HepG2 (cell line): ENCODE results near the gene CHRNB1. TPM values are rescaled to one million over a fixed set of nuclear protein-coding genes. Genes with fewer than 3 reads are reported as not detected.

Source experiments
- ARID2 ChIP-seq: sonication (generic); formaldehyde crosslinking; IDR thresholded peaks from 2 replicates; pipeline ENCODE4 v1.8.1; 2022; ENCODE audit warnings: mild to moderate bottlenecking, missing genetic modification reagents, borderline replicate concordance
- ATM ChIP-seq: fragments of 450-650 bp; IDR thresholded peaks from 2 replicates; pipeline ENCODE4 v1.7.1; 2017; ENCODE audit warnings: mild to moderate bottlenecking, borderline replicate concordance
- DR1 ChIP-seq: sonication (generic); formaldehyde crosslinking; IDR thresholded peaks from 2 replicates; pipeline ENCODE4 v1.8.0; 2021; ENCODE audit warnings: mild to moderate bottlenecking, missing genetic modification reagents, inconsistent platforms
- ELF4 ChIP-seq: sonication (generic); formaldehyde crosslinking; IDR thresholded peaks from 2 replicates; pipeline ENCODE4 v1.5.0; 2020; ENCODE audit warnings: missing genetic modification reagents, mild to moderate bottlenecking, moderate library complexity, borderline replicate concordance
- EZH2 ChIP-seq: conservative IDR thresholded peaks from 2 replicates; pipeline ENCODE4 v1.6.1; 2012; ENCODE audit warnings: mild to moderate bottlenecking, low read depth, low read length, moderate library complexity
- GABPB1 ChIP-seq: IDR thresholded peaks from 2 replicates; pipeline ENCODE4 v1.6.1; 2016; ENCODE audit warnings: mild to moderate bottlenecking, missing genetic modification reagents, moderate library complexity, missing compliant biosample characterization
- HNF4A ChIP-seq: sonication (generic); formaldehyde crosslinking; IDR thresholded peaks from 2 replicates; pipeline ENCODE4 v1.4.0; 2020; ENCODE audit warnings: missing genetic modification reagents
- MAFK ChIP-seq, 2 experiments: IDR thresholded peaks in 1 of 2; conservative IDR thresholded peaks in 1 of 2; 2 replicates each; pipeline ENCODE4 v1.6.1; 2011; ENCODE audit warnings: improper control_type of control experiment in 2 of 2, low read length in 2 of 2
- NR2C2 ChIP-seq: sonication (generic); formaldehyde crosslinking; IDR thresholded peaks from 2 replicates; pipeline ENCODE4 v1.4.0; 2020; ENCODE audit warnings: missing genetic modification reagents, mild to moderate bottlenecking, moderate library complexity, borderline replicate concordance
- ZNF225 ChIP-seq: sonication (generic); formaldehyde crosslinking; IDR thresholded peaks from 2 replicates; pipeline ENCODE4 v1.4.0; 2020; ENCODE audit warnings: mild to moderate bottlenecking, missing genetic modification reagents
- ZNF234 ChIP-seq: sonication (generic); formaldehyde crosslinking; conservative IDR thresholded peaks from 2 replicates; pipeline ENCODE4 v1.5.1; 2020; ENCODE audit warnings: mild to moderate bottlenecking, missing genetic modification reagents
- ZNF256 ChIP-seq: sonication (generic); formaldehyde crosslinking; conservative IDR thresholded peaks from 2 replicates; pipeline ENCODE4 v1.4.0; 2020; ENCODE audit warnings: missing genetic modification reagents
- ZNF788 ChIP-seq: sonication (generic); formaldehyde crosslinking; IDR thresholded peaks from 2 replicates; pipeline ENCODE4 v1.5.0; 2020; ENCODE audit warnings: mild to moderate bottlenecking, missing genetic modification reagents, borderline replicate concordance
- ZSCAN22 ChIP-seq: sonication (generic); formaldehyde crosslinking; IDR thresholded peaks from 2 replicates; pipeline ENCODE4 v1.4.0; 2020; ENCODE audit warnings: mild to moderate bottlenecking, missing genetic modification reagents
- polyA plus RNA-seq, 8 experiments: library from polyadenylated mRNA; depleted of rRNA in 3 of 8; stranded (reverse) in 7 of 8; unstranded in 1 of 8; fragments of >200 nt; fragmentation: Illumina TruSeq in 4 of 8; extraction: Trizol in 4 of 8; gene quantifications; 2 replicates each; pipeline versions ENCODE4 v1.2.1 to v1.2.3, GENCODE V29; 2011 to 2016; ENCODE audit warnings: low read depth in 4 of 8, missing spikeins in 1 of 8, mixed read lengths in 1 of 8; ENCODE audit not compliant: insufficient read depth in 1 of 8
- total RNA-seq, 5 experiments: library from RNA; depleted of rRNA; stranded (reverse); fragments of >200 nt; fragmentation: Illumina TruSeq; extraction: Trizol; gene quantifications; 2 replicates each; pipeline ENCODE4 v1.2.3, GENCODE V29; 2016; ENCODE audit warnings: low read depth in 1 of 5
- TF ChIP-seq, protein P1 (sequence below): IDR thresholded peaks from 2 replicates; pipeline ENCODE4 v1.6.1; 2012; ENCODE audit warnings: low read depth, low read length, improper control_type of control experiment
- TF ChIP-seq, protein P2 (sequence below): sonication (generic); formaldehyde crosslinking; IDR thresholded peaks from 2 replicates; pipeline ENCODE4 v1.4.0; 2020; ENCODE audit warnings: missing genetic modification reagents; ENCODE audit errors: not compliant biosample characterization
- TF ChIP-seq, protein P3 (sequence below): sonication (generic); formaldehyde crosslinking; IDR thresholded peaks from 2 replicates; pipeline ENCODE4 v1.5.0; 2020; ENCODE audit warnings: missing genetic modification reagents
- TF ChIP-seq, protein P4 (sequence below): sonication (generic); formaldehyde crosslinking; IDR thresholded peaks from 2 replicates; pipeline ENCODE4 v1.4.0; 2020; ENCODE audit warnings: mild to moderate bottlenecking, missing genetic modification reagents

The CHRNB1 gene
- total and polyA plus RNA-seq, 2 of the 13 experiments (the other 11 are each of a cell fraction or from before 2014, with no cell fraction given) = 5.4 to 33.7 TPM

DNA sequence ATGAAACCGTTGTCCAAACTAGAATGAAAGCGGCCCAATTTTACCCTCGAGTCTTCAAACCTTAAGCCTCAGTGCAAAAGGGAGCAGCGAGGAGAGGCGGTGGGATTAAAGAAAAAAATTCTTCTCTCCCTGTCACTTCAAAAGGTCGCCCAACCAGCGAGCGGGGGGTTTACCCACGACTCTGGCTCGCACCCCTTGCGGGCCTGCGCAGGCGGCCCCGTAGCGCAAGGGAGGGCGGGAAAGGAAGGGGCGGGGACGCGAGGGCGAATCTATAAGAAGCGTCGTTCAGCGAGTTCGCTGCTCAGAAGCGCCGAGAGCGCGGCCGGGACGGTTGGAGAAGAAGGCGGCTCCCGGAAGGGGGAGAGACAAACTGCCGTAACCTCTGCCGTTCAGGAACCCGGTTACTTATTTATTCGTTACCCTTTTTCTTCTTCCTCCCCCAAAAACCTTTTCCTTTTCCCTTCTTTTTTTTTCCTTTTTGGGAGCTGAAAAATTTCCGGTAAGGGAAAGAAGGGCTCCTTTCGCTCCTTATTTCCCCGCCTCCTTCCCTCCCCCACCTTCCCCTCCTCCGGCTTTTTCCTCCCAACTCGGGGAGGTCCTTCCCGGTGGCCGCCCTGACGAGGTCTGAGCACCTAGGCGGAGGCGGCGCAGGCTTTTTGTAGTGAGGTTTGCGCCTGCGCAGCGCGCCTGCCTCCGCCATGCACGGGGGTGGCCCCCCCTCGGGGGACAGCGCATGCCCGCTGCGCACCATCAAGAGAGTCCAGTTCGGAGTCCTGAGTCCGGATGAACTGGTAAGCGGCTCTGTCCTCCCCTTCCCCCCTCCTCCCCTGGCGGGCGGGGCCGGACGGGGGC lies 39.4 kb downstream of the CHRNB1 start, which contains the start of gene POLR2A (continued):
- TF ChIP-seq, protein P1, sequence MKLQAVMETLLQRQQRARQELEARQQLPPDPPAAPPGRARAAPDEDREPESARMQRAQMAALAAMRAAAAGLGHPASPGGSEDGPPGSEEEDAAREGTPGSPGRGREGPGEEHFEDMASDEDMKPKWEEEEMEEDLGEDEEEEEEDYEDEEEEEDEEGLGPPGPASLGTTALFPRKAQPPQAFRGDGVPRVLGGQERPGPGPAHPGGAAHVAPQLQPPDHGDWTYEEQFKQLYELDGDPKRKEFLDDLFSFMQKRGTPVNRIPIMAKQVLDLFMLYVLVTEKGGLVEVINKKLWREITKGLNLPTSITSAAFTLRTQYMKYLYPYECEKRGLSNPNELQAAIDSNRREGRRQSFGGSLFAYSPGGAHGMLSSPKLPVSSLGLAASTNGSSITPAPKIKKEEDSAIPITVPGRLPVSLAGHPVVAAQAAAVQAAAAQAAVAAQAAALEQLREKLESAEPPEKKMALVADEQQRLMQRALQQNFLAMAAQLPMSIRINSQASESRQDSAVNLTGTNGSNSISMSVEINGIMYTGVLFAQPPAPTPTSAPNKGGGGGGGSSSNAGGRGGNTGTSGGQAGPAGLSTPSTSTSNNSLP = peak; percentile 34; the same call in 1 of the 2 replicates
- TF ChIP-seq ZNF256 (CRISPR knock-in tag) = peak; percentile 96
- no peak; the same call in 1 of the 2 replicates for TF ChIP-seq ZNF225 (CRISPR knock-in tag)
- TF ChIP-seq HNF4A (CRISPR knock-in tag) = peak; percentile 86
- TF ChIP-seq, protein P2, sequence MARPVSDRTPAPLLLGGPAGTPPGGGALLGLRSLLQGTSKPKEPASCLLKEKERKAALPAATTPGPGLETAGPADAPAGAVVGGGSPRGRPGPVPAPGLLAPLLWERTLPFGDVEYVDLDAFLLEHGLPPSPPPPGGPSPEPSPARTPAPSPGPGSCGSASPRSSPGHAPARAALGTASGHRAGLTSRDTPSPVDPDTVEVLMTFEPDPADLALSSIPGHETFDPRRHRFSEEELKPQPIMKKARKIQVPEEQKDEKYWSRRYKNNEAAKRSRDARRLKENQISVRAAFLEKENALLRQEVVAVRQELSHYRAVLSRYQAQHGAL (CRISPR knock-in tag) = no peak
- no peak for TF ChIP-seq ATM
- TF ChIP-seq DR1 (CRISPR knock-in tag) = peak; percentile 98
- no peak for TF ChIP-seq ZNF234 (CRISPR knock-in tag)
- no peak for TF ChIP-seq EZH2
- no peak; the same call in 1 of the 2 replicates for TF ChIP-seq ELF4
- peak; percentile 58; the same call in 1 of the 2 replicates for TF ChIP-seq ZSCAN22 (CRISPR knock-in tag)
- TF ChIP-seq ARID2 (CRISPR knock-in tag) = no peak
- TF ChIP-seq, protein P3, sequence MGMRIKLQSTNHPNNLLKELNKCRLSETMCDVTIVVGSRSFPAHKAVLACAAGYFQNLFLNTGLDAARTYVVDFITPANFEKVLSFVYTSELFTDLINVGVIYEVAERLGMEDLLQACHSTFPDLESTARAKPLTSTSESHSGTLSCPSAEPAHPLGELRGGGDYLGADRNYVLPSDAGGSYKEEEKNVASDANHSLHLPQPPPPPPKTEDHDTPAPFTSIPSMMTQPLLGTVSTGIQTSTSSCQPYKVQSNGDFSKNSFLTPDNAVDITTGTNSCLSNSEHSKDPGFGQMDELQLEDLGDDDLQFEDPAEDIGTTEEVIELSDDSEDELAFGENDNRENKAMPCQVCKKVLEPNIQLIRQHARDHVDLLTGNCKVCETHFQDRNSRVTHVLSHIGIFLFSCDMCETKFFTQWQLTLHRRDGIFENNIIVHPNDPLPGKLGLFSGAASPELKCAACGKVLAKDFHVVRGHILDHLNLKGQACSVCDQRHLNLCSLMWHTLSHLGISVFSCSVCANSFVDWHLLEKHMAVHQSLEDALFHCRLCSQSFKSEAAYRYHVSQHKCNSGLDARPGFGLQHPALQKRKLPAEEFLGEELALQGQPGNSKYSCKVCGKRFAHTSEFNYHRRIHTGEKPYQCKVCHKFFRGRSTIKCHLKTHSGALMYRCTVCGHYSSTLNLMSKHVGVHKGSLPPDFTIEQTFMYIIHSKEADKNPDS (CRISPR knock-in tag) = no peak
- peak; percentile 84 for TF ChIP-seq GABPB1 (CRISPR knock-in tag)
- TF ChIP-seq NR2C2 (CRISPR knock-in tag) = peak; percentile 45; the same call in 1 of the 2 replicates
- TF ChIP-seq, protein P4, sequence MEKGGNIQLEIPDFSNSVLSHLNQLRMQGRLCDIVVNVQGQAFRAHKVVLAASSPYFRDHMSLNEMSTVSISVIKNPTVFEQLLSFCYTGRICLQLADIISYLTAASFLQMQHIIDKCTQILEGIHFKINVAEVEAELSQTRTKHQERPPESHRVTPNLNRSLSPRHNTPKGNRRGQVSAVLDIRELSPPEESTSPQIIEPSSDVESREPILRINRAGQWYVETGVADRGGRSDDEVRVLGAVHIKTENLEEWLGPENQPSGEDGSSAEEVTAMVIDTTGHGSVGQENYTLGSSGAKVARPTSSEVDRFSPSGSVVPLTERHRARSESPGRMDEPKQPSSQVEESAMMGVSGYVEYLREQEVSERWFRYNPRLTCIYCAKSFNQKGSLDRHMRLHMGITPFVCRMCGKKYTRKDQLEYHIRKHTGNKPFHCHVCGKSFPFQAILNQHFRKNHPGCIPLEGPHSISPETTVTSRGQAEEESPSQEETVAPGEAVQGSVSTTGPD = no peak
- TF ChIP-seq MAFK (conservative IDR thresholded peaks at IDR 0.05 in 1 of 2, IDR thresholded peaks at IDR 0.05 in 1 of 2; ENCODE audit: low read length in 2 of 2) = no peak
- TF ChIP-seq ZNF788 (CRISPR knock-in tag) = peak; percentile 53; the same call in 1 of the 2 replicates
